ENCODE results near the gene ZBTB7C. TPM values are rescaled to one million over a fixed set of nuclear protein-coding genes. Genes with fewer than 3 reads are reported as not detected.

Gene ZBTB7C
- polyA plus RNA-seq, 1 experiment, result not detected

DNA sequence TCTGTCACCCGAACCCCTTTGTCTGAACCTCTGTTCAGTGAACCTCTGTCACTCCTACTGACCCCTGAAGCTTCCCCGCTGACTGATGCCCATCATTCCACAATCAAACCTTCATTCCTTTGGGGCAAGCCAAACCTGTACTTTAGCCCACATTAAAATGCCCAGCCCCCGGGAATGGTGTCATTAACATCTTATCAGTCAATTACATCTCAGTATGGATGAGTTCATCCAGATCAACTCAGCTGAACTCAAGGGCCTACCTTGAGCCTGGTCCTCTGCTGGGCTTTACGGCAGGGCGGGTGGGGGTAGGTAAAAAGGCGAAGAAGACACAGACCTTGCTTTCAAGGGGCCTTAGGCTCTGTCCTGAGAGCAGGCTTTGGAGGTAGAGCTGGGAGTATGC is 324.3 kb downstream of the ZBTB7C start:
- POLR2A ChIA-PET, result no interaction called here
- Histone ChIP-seq H3K27me3 (ENCODE audit: control insufficient read depth, insufficient read depth, low read length) (no peaks in the 10 kb centered on the region), H3K36me3 (ENCODE audit: control insufficient read depth, insufficient read depth, low read length) (no peaks in the 10 kb centered on the region), H3K4me3 (ENCODE audit: low read depth, low read length) (no peak overlapping the region)
- no peak for DNase-seq (ENCODE audit: low read depth)
- CTCF ChIA-PET, result interaction anchor here (0.6 to 1.5 kb wide), 3 partner anchors 31 to 87 kb away, joined by 3 to 4 read pairs (median 3); no protein-coding TSS in a partner anchor
- TF ChIP-seq, protein P1, sequence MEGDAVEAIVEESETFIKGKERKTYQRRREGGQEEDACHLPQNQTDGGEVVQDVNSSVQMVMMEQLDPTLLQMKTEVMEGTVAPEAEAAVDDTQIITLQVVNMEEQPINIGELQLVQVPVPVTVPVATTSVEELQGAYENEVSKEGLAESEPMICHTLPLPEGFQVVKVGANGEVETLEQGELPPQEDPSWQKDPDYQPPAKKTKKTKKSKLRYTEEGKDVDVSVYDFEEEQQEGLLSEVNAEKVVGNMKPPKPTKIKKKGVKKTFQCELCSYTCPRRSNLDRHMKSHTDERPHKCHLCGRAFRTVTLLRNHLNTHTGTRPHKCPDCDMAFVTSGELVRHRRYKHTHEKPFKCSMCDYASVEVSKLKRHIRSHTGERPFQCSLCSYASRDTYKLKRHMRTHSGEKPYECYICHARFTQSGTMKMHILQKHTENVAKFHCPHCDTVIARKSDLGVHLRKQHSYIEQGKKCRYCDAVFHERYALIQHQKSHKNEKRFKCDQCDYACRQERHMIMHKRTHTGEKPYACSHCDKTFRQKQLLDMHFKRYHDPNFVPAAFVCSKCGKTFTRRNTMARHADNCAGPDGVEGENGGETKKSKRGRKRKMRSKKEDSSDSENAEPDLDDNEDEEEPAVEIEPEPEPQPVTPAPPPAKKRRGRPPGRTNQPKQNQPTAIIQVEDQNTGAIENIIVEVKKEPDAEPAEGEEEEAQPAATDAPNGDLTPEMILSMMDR (IDR thresholded peaks at IDR 0.05; ENCODE audit: insufficient read depth, low read depth, low read length), result no peak

DNA sequence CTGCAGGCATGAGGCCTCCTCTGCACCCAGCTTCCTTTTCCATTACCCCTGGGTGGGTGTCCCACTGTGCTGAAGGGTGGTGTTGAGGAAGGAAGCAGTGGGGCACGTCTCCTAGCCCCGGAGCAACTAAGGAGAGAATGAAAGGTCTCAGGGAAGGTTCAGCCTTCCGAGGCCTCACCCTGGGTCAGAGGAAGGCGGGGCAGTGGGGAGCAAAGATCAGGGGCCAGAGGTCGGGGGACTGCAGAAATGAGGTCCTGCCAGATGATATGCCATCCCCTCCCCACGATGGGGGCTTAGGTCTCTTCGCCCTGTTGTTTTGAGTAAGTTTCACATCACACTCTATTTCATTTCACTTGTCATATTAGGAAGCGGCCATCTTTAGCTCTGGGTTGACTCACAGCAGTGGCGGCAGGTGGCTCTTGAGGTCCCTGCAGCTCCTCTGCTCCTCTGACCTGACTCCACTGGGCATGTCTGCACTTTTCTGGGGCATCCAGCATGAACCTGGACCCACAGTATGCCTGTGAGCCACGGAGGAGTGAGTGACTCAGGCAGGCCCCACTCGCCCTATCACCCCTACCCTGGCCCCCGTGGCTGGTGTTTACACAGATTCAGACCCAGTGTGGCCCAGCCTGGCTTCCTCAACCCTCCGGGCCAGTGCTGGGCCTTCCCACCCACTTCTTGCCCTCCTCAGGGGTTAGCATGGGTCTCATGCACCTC is 325.0 kb downstream of the ZBTB7C start:
- Histone ChIP-seq H3K27me3 (ENCODE audit: control insufficient read depth, insufficient read depth, low read length) (no peaks in the 10 kb centered on the region), H3K4me3 (ENCODE audit: low read depth, low read length) (no peak overlapping the region), H3K36me3 (ENCODE audit: control insufficient read depth, insufficient read depth, low read length) (no peaks in the 10 kb centered on the region)
- CTCF ChIA-PET, result no interaction called here
- no peak for DNase-seq (ENCODE audit: low read depth)
- POLR2A ChIA-PET, result no interaction called here
- TF ChIP-seq, protein P1 (IDR thresholded peaks at IDR 0.05; ENCODE audit: insufficient read depth, low read depth, low read length), result no peak

DNA sequence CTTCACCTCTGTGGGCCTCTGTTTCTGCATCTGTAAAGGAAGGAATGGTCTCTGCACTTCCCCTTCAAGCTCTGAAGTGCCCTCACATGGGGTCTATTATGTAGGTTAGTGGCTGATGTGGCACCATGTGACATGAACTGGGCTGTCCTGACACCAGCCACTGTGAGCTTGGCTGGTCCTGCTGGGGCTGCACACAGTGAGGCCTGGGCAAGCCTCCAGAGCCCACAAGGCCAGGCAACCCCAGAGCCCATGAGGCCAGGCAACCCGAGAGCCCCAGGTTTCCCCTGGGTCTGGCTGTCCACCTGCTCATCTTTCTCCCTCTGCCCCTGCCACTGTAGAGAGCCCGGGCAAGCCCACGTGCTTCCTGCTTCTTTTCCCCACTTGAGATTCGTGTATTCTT is 328.6 kb downstream of the ZBTB7C start:
- Histone ChIP-seq H3K36me3 (ENCODE audit: control insufficient read depth, insufficient read depth, low read length) (no peaks in the 10 kb centered on the region), H3K4me3 (ENCODE audit: low read depth, low read length) (no peak overlapping the region), H3K27me3 (ENCODE audit: control insufficient read depth, insufficient read depth, low read length) (peaks cover 3% of the 10 kb centered on the region; the same call in 1 of the 2 replicates)
- ChIA-PET CTCF (interaction anchor here (0.7 kb wide), 1 partner anchor 564 kb away, joined by 3 read pairs; no protein-coding TSS in a partner anchor), POLR2A (no interaction called here)
- TF ChIP-seq, protein P1 (IDR thresholded peaks at IDR 0.05; ENCODE audit: insufficient read depth, low read depth, low read length), result no peak
- DNase-seq (ENCODE audit: low read depth), result no peak

DNA sequence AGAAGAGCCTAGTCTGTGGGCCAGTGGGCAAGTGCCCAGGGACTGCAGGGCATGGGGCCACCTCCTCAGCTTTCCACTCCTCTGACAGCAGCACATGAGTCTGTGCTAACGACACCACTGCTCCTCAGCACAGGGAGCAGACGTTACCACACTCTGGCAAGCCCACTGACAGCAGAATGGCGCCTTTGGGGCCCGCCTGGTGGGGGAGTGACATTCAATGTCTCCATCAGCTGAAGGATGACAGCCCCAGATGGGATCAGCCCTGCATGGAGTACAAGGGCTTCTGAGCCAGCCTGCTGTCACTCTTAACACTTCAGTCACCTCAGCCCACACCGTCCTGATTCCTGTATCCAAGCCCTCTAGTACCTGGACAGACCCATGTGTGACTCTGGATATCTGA is 329.3 kb downstream of the ZBTB7C start:
- ChIA-PET CTCF (interaction anchor here (0.6 kb wide), 1 partner anchor 355 kb away, joined by 3 read pairs; no protein-coding TSS in a partner anchor), POLR2A (no interaction called here)
- TF ChIP-seq, protein P1 (IDR thresholded peaks at IDR 0.05; ENCODE audit: insufficient read depth, low read depth, low read length), result no peak
- DNase-seq (ENCODE audit: low read depth), result no peak
- Histone ChIP-seq H3K27me3 (ENCODE audit: control insufficient read depth, insufficient read depth, low read length) (peaks cover 3% of the 10 kb centered on the region; the same call in 1 of the 2 replicates), H3K4me3 (ENCODE audit: low read depth, low read length) (no peak overlapping the region), H3K36me3 (ENCODE audit: control insufficient read depth, insufficient read depth, low read length) (no peaks in the 10 kb centered on the region)

DNA sequence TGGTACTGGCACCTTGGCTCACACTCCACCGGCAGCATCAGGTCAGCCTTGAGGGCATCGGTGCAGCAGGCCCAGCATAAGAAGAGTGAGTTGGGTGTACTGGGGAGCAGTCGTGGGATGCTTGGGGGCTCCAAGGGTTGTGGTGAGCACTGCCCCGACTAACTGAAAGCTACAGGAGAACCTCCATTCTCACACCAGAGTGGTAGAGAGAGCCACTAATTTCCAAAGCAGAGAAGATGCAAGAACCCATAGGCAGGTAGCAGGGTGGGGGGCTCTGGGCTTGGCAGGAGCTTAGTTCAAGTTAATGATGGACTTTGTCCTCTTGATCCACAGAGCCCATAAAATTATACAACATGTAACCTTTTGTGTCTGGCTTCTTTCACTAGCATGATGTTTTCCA is 330.7 kb downstream of the ZBTB7C start:
- Histone ChIP-seq H3K4me3 (ENCODE audit: low read depth, low read length) (no peak overlapping the region), H3K27me3 (ENCODE audit: control insufficient read depth, insufficient read depth, low read length) (peaks cover 6% of the 10 kb centered on the region; the same call in 1 of the 2 replicates), H3K36me3 (ENCODE audit: control insufficient read depth, insufficient read depth, low read length) (no peaks in the 10 kb centered on the region)
- CTCF ChIA-PET, result interaction anchor here (1.5 kb wide), 1 partner anchor 367 kb away, joined by 4 read pairs; no protein-coding TSS in a partner anchor
- DNase-seq (ENCODE audit: low read depth), result no peak
- TF ChIP-seq, protein P1 (IDR thresholded peaks at IDR 0.05; ENCODE audit: insufficient read depth, low read depth, low read length), result no peak
- POLR2A ChIA-PET, result no interaction called here
